ENCODE measurements around the gene NEK10.

- TF ChIP-seq CTCF (IDR thresholded peaks at IDR 0.05) (no peak), POLR2A (IDR thresholded peaks at IDR 0.05; ENCODE audit: low read depth) (no peak)
Measured at GRCh38 chr3:27127195-27127594, 242.0 kb downstream of the NEK10 start.
